Subcutaneous adipose tissue (tissue), 4 donors: ENCODE measurements around the gene PSME3IP1. TPM values are rescaled to one million over a fixed set of nuclear protein-coding genes. Genes with fewer than 3 reads are reported as not detected.

Experiments used
- total RNA-seq, 4 donors: library from RNA; depleted of rRNA; stranded (reverse); fragments of >200 nt; gene quantifications; one replicate each; pipeline ENCODE4 v1.1.0, GENCODE V29; 2016
- TF ChIP-seq, protein P1 (sequence below): fragments of 450-650 bp; IDR thresholded peaks from one replicate; pipeline ENCODE4 v1.5.1; 2016; ENCODE audit warnings: low read depth, mild to moderate bottlenecking, control low read depth, antibody characterized with exemption, moderate library complexity

Gene PSME3IP1
- total RNA-seq, 4 donors from 2014 or later, result 51.8 to 64.5 (median 53.9) TPM

DNA sequence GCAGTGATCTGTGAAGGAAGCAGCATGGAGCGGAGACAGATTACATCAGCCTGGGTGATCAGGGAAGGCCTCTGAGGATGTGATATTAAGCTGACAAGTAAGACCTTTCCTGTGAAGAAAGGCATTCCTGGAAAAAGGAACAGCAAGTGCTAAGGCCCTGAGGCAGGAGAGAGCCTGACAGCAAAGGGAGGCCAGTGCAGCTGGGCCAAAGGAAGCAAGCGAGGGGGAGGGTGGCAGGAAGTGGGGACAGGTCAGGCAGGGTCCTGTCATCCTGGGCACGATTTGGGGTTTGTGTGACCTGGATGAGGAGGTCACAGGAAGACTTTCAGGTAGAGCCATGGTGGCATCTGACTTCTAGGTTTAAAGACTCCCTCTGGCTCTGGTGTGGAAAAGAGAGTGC is 81.1 kb downstream of the PSME3IP1 start:
- TF ChIP-seq, protein P1, sequence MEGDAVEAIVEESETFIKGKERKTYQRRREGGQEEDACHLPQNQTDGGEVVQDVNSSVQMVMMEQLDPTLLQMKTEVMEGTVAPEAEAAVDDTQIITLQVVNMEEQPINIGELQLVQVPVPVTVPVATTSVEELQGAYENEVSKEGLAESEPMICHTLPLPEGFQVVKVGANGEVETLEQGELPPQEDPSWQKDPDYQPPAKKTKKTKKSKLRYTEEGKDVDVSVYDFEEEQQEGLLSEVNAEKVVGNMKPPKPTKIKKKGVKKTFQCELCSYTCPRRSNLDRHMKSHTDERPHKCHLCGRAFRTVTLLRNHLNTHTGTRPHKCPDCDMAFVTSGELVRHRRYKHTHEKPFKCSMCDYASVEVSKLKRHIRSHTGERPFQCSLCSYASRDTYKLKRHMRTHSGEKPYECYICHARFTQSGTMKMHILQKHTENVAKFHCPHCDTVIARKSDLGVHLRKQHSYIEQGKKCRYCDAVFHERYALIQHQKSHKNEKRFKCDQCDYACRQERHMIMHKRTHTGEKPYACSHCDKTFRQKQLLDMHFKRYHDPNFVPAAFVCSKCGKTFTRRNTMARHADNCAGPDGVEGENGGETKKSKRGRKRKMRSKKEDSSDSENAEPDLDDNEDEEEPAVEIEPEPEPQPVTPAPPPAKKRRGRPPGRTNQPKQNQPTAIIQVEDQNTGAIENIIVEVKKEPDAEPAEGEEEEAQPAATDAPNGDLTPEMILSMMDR, result no peak

- TF ChIP-seq, protein P1, result no peak
Observed at GRCh38 chr16:57102888-57103851, 82.7 kb downstream of the PSME3IP1 start.

Other genes starting within 250 kb of the PSME3IP1 start
- gene CETP, start 224.1 kb downstream of the PSME3IP1 start, total RNA-seq, result 10 to 100 TPM in 1 of 4 donors, 1 to 10 TPM in 1, not detected in 2; 2.4 to 14.9 TPM
- 100 to 1,000 TPM in 1 of 4 donors, 10 to 100 TPM in 3; 18.0 to 139 (median 30.6) TPM for gene NLRC5, start 196.5 kb downstream of the PSME3IP1 start, total RNA-seq
- gene CPNE2, start 93.5 kb downstream of the PSME3IP1 start, total RNA-seq, result 10 to 100 TPM; 27.4 to 56.5 (median 40.7) TPM
- 10 to 100 TPM; 28.8 to 38.1 (median 32.1) TPM for gene RSPRY1, start 290 bp upstream of the PSME3IP1 start, total RNA-seq
- 10 to 100 TPM; 48.8 to 94.1 (median 59.6) TPM for gene ARL2BP, start 59.2 kb upstream of the PSME3IP1 start, total RNA-seq
- 1 to 10 TPM in 3 of 4 donors, under 1 TPM in 1; 0.51 to 3.0 (median 2.2) TPM for gene PLLP, start 98.6 kb upstream of the PSME3IP1 start, total RNA-seq
- 1 to 10 TPM in 1 of 4 donors, under 1 TPM in 1, not detected in 2; 0.33 to 3.9 TPM for gene CCL22, start 172.7 kb upstream of the PSME3IP1 start, total RNA-seq
- 10 to 100 TPM in 1 of 4 donors, 1 to 10 TPM in 3; 4.7 to 25.4 (median 6.2) TPM for gene CX3CL1, start 186.5 kb upstream of the PSME3IP1 start, total RNA-seq
- gene CCL17, start 218.7 kb upstream of the PSME3IP1 start, total RNA-seq, result not detected